CD1c-positive myeloid dendritic cell (primary cell): Measurements from ENCODE around the gene ANXA1.
"Not testable (repeated sequence)": the region's sequence is repeated elsewhere in the genome, so short reads cannot be mapped to it uniquely, and the experiment has no call there.

Experiments
- DNase-seq: peaks from one replicate; pipeline ENCODE4 v3.0.0-alpha.2; 2016; ENCODE audit errors: extremely low spot score

Gene ANXA1

GRCh38 chr9:73167614-73168013 is 15.9 kb downstream of the ANXA1 start:
- DNase-seq: no peak

- DNase-seq: no peak
Measured at GRCh38 chr9:73168298-73168934, 16.8 kb downstream of the ANXA1 start.

- DNase-seq: no peak
Measured at GRCh38 chr9:73170185-73170957, 18.7 kb downstream of the ANXA1 start.

- no peak for DNase-seq
Measured at GRCh38 chr9:73172901-73173215, 21.2 kb downstream of the ANXA1 start.

GRCh38 chr9:73173557-73174329 is 22.1 kb downstream of the ANXA1 start:
- DNase-seq: no peak

- DNase-seq: no peak
Measured at GRCh38 chr9:73174330-73174980, 22.8 kb downstream of the ANXA1 start.

- no peak for DNase-seq
Measured at GRCh38 chr9:73176450-73176875, 24.8 kb downstream of the ANXA1 start.

GRCh38 chr9:73178044-73178443 is 26.4 kb downstream of the ANXA1 start:
- no peak for DNase-seq

- peak; percentile 49 for DNase-seq
Measured at GRCh38 chr9:73179589-73179988, 27.9 kb downstream of the ANXA1 start.

- no peak for DNase-seq
Measured at GRCh38 chr9:73180403-73180802, 28.7 kb downstream of the ANXA1 start.

- no peak for DNase-seq
Measured at GRCh38 chr9:73182928-73183327, 31.3 kb downstream of the ANXA1 start.

GRCh38 chr9:73183428-73183827 is 31.8 kb downstream of the ANXA1 start:
- no peak for DNase-seq

- peak; percentile 76 for DNase-seq
Measured at GRCh38 chr9:73183917-73184861, 32.5 kb downstream of the ANXA1 start.

GRCh38 chr9:73191109-73191508 is 39.4 kb downstream of the ANXA1 start:
- not testable (repeated sequence) for DNase-seq

- DNase-seq: no peak
Measured at GRCh38 chr9:73194284-73194683, 42.6 kb downstream of the ANXA1 start.

GRCh38 chr9:73199448-73199847 is 47.8 kb downstream of the ANXA1 start:
- no peak for DNase-seq

- no peak for DNase-seq
Measured at GRCh38 chr9:73199886-73200285, 48.2 kb downstream of the ANXA1 start.

GRCh38 chr9:73200694-73201452 is 49.2 kb downstream of the ANXA1 start:
- peak; percentile 67 for DNase-seq

GRCh38 chr9:73202980-73203379 is 51.3 kb downstream of the ANXA1 start:
- no peak for DNase-seq

- no peak for DNase-seq
Measured at GRCh38 chr9:73204936-73205335, 53.3 kb downstream of the ANXA1 start.
